T47D (cell line): Measurements from ENCODE around the gene CD200.

Source experiments
- DNase-seq, 2 experiments: peaks; one replicate each; pipeline versions ENCODE4 v3.0.0 to v3.0.0-alpha.2; 2011 to 2012; ENCODE audit warnings: low read depth in 1 of 2, low spot score in 1 of 2
- JUND ChIP-seq: IDR thresholded peaks from 2 replicates; pipeline ENCODE4 v1.6.1; 2012; ENCODE audit warnings: low read depth
- in situ Hi-C: cut with HindIII; loops from 2 replicates; pipeline ENCODE4 v1.10.0; 2016; ENCODE audit warnings: low sequenced_read_pairs, low pct_unique_long_range_greater_than_20kb

CD200 gene

GRCh38 chr3:112308151-112308911, 24.6 kb upstream of the CD200 start:
- DNase-seq: peak in 1 of 2 experiments; percentile 9
- in situ Hi-C loops: no loop called here
- no peak for TF ChIP-seq JUND

GRCh38 chr3:112314649-112315048, 18.3 kb upstream of the CD200 start:
- DNase-seq: no peak
- no peak for TF ChIP-seq JUND
- in situ Hi-C loops: no loop called here

GRCh38 chr3:112315791-112316190, 17.2 kb upstream of the CD200 start:
- DNase-seq: no peak
- no peak for TF ChIP-seq JUND
- in situ Hi-C loops: no loop called here

- in situ Hi-C loops: no loop called here
- no peak for DNase-seq
Observed at GRCh38 chr3:112319516-112320276, 13.3 kb upstream of the CD200 start.

GRCh38 chr3:112320691-112321090, 12.3 kb upstream of the CD200 start:
- TF ChIP-seq JUND: no peak
- no peak for DNase-seq
- in situ Hi-C loops: no loop called here

More at GRCh38 chr3:112319516-112320276, 13.3 kb upstream of the CD200 start:
- no peak for TF ChIP-seq JUND

GRCh38 chr3:112321867-112322652, 10.9 kb upstream of the CD200 start:
- peak in 1 of 2 experiments; percentile 19 for DNase-seq
- in situ Hi-C loops: no loop called here
- no peak for TF ChIP-seq JUND

GRCh38 chr3:112327371-112327951, 5.5 kb upstream of the CD200 start:
- in situ Hi-C loops: no loop called here
- peak in 1 of 2 experiments; percentile 78 for DNase-seq
- TF ChIP-seq JUND: no peak

GRCh38 chr3:112331851-112332250, 1.1 kb upstream of the CD200 start:
- TF ChIP-seq JUND: no peak
- in situ Hi-C loops: no loop called here

GRCh38 chr3:112333381-112334317, 693 bp downstream of the CD200 start:
- DNase-seq: no peak

More at GRCh38 chr3:112331851-112332250, 1.1 kb upstream of the CD200 start:
- DNase-seq: peak in 1 of 2 experiments; percentile 0

GRCh38 chr3:112334691-112335433, 1.9 kb downstream of the CD200 start:
- in situ Hi-C loops: no loop called here
- no peak for DNase-seq
- no peak for TF ChIP-seq JUND

More at GRCh38 chr3:112333381-112334317, 693 bp downstream of the CD200 start:
- in situ Hi-C loops: no loop called here
- no peak for TF ChIP-seq JUND

GRCh38 chr3:112335434-112335781, 2.5 kb downstream of the CD200 start:
- in situ Hi-C loops: no loop called here
- TF ChIP-seq JUND: no peak
- no peak for DNase-seq
